GM18498 (cell line): ENCODE data around the gene CCDC201.
"Not testable (repeated sequence)": the region's sequence is repeated elsewhere in the genome, so short reads cannot be mapped to it uniquely, and the experiment has no call there.

Experiments used
- ATAC-seq: cut with Tn5 transposase; IDR thresholded peaks from one replicate; pipeline ENCODE4 v1.9.1; 2021; ENCODE audit warnings: mild to moderate bottlenecking, moderate library complexity; ENCODE audit not compliant: unreplicated experiment

Gene CCDC201

DNA sequence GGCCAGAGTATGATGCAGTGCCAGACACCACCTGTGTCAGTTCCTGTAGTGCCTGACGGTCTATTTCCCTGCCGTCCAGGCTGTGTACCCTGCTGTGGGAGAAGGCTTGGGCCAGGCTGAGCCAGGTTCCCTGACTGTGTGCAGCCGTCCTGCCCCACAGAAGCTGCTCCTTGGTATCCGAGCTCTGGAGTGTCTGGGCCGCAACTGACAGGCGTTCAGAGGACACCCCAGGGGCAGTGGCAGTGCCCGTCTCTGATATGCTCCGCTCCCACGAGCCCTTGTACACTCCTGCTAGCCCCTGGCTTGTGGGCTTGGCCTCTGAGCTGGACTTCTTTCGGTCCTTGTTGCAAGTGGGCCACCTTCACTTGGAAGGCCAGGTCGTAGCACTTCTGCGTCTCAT lies 55.0 kb downstream of the CCDC201 start:
- ATAC-seq, result not testable (repeated sequence)

DNA sequence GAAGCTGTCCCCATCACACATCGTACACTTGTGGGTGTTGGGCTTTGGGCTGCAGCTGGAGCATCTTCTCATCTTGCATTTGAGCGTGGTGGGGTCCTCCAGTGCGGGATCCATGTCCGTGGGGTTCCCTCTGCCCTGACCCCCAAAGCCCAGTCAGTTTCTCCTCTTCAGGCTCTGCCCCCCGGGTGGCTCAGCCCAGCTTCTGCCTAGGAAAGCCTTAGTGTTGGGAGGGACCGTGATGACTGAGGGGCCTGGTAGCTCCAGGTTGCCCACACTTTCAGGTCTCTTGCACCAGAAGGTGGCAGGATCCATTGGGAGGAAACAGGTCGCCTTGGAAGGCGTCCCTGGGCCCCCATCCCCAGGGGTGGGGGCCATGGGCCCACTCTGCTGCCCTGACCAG lies 55.9 kb downstream of the CCDC201 start:
- ATAC-seq, result not testable (repeated sequence)

DNA sequence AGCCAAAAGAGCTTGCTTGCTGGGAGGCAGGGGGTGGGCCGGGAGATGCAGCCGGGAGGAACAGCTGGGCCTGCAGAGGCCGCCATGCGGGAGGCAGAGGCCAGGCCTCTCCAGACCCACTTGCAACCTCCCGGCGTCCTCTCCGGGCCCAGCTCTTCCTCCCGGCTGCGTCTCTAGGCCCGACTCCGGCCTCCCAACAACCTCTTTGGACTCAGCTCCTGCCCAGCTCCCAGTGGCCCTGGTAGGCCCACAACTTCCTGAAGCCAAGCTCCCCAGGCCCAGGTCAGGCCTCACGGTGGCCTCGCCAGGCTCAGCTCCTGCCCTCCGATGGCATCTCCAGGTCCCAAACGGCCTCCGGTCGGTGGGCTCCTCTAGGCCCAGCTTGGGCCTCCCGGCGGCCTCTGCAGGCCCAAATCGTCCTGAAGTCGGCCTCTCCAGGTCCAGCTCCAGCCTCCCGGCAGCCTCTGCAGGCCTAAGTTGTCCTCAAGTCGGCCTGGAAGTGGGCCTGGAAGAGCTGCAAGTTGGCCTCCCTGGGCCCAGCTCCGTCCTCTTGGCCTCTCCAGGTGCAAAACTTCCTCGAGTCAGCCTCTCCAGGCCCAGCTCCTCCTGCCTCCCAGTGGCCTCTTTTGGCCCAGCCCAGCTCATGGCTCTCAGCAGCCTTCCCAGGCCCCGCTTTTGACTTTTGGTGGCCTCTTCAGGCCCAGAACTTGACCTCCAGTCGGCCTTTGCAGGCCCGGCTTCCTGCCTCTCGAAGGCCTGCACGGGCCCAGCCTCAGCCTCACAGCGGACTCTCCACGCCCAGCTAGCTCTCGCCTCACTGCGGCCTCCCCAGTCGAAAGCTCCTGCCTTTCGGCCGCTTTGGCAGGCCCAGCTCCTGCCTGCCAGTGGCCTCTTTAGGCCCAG lies 58.4 kb downstream of the CCDC201 start:
- not testable (repeated sequence) for ATAC-seq

DNA sequence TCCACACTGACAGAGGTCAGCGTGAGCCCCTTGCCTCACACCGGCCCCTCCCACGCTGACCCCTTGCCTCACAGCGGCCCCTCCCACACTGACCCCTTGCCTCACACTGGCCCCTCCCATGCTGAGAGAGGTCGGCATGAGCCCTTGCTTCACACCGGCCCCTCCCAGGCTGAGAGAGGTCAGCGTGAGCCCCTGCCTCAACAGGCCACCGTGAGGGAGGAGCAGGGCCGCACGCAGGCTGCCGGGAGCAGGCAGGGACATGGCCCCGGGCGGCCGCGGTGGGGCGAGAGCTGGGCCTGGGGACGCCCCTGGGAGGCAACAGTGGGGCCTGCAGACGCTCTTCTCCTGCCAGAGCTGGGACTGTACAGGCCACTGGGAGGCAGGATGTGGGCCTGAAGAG lies 59.1 kb downstream of the CCDC201 start:
- ATAC-seq, result not testable (repeated sequence)

DNA sequence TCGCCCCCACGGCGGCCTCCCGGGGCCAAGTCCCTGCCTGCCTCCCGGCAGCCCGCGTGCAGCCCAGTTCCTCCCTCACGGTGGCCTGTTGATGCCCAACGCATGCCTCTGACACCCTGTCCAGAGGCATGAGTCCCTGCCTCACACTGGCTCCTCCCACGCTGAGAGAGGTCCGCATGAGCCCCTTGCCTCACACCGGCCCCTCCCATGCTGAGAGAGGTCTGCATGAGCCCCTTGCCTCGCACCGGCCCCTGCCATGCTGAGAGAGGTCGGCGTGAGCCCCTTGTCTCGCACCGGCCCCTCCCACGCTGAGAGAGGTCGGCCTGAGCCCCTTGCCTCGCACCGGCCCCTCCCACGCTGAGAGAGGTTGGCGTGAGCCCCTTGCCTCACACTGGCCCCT lies 59.9 kb downstream of the CCDC201 start:
- ATAC-seq, result no peak

DNA sequence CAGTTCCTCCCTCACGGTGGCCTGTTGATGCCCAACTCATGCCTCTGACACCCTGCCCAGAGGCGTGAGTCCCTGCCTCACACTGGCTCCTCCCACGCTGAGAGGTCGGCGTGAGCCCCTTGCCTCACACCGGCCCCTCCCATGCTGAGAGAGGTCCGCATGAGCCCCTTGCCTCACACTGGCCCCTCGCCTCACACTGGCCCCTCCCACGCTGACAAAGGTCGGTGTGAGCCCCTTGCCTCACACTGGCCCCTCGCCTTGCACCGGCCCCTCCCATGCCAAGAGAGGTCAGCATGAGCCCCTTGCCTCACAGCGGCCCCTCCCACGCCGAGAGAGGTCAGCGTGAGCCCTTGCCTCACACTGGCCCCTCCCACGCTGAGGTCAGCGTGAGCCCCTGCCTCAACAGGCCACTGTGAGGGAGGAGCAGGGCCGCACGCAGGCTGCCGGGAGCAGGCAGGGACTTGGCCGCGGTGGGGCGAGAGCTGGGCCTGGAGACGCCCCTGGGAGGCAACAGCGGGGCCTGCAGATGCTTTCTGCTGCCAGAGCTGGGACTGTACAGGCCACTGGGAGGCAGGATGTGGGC lies 61.1 kb downstream of the CCDC201 start:
- not testable (repeated sequence) for ATAC-seq

DNA sequence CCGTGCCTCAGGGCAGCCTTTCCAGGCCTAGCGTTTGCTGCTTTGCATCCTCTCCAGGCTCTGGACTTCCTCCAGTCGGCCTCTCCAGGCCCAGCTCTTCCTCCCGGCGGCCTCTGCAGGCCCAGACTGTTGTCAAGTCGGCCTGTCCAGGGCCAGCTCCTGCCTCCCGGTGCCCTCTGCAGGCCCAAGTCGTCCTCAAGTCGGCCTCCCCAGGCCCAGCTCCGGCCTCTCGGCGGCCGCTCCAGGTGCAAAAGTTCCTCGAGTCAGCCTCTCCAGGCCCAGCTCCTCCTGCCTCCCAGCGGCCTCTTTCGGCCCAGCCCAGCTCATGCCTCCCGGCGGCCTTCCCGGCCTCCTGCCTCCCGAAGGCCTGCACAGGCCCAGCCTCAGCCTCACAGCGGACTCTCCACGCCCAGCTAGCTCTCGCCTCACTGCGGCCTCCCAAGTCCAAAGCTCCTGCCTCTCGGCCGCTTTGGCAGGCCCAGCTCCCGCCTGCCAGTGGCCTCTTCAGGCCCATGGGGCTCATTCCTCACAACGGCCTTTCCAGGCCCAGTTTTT lies 62.4 kb downstream of the CCDC201 start:
- ATAC-seq, result not testable (repeated sequence)
